ENCODE data around the gene SRGAP3.

DNA sequence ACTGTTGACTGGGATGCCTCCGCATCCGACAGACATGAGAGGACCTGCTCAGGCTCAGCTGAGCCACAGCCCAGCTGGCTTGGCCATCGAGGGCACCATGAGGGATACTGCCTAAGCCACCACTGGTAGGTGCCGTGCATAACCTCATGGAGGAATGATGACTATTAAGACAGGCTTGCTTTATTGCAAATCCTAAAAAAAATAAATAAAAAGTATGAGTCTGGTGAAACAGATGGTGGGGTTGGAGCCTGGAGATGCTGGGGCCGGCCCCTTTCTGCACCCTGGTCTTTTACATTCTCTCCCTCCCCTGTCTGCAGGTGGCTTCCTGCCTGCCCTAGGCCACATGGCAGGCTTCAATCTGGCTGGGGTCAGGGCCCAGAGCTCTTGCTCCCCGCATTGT, 262.2 kb downstream of the SRGAP3 start:
- no peak for TF ChIP-seq POLR2A (IDR thresholded peaks at IDR 0.05; ENCODE audit: low read depth, low read length)
- TF ChIP-seq TAF1 (IDR thresholded peaks at IDR 0.05; ENCODE audit: borderline replicate concordance, low read depth, low read length): no peak
- no peak for TF ChIP-seq POLR2AphosphoS5 (IDR thresholded peaks at IDR 0.05; ENCODE audit: low read depth, low read length)
